Naive thymus-derived CD4-positive, alpha-beta T cell (primary cell): ENCODE results near the gene FAM174C. TPM values are rescaled to one million over a fixed set of nuclear protein-coding genes. Genes with fewer than 3 reads are reported as not detected.

Experiments
- ATAC-seq: fragments of 150-1000 bp; cut with Tn5 transposase; 2 replicates; pipeline ENCODE4 v1.10.0; 2021; ENCODE audit warnings: mild to moderate bottlenecking, moderate library complexity
- CTCF ChIA-PET: fragments of 350-600 bp; sonication (Branson Sonifier 250); formaldehyde crosslinking; loops from one replicate; lab custom pipeline; 2021; ENCODE audit warnings: antibody characterized with exemption; lab: Charles Lee
- POLR2A ChIA-PET: fragments of 350-600 bp; sonication (Branson Sonifier 250); formaldehyde crosslinking; loops from one replicate; lab custom pipeline; 2021; ENCODE audit warnings: antibody characterized with exemption, inconsistent platforms; lab: Charles Lee
- DNase-seq, 9 donors: peaks; one replicate each; pipeline versions ENCODE4 v3.0.0 to v3.0.0-alpha.2; 2020 to 2022; ENCODE audit warnings: mixed read lengths in 1 of 9
- H3K27ac ChIP-seq: one replicate; pipeline ENCODE4 v1.7.0; 2013; ENCODE audit warnings: mild to moderate bottlenecking, low read depth, low read length, moderate library complexity
- H3K27me3 ChIP-seq, 2 donors: one replicate each; pipeline ENCODE4 v1.7.0; 2013; ENCODE audit warnings: low read length in 2 of 2, mild to moderate bottlenecking in 2 of 2, moderate library complexity in 2 of 2; ENCODE audit not compliant: control insufficient read depth in 2 of 2, insufficient read depth in 2 of 2
- H3K36me3 ChIP-seq, 3 experiments: 1 replicate in 2 of 3; 2 replicates in 1 of 3; pipeline ENCODE4 v1.7.0; 2013; ENCODE audit warnings: low read length in 3 of 3, mild to moderate bottlenecking in 3 of 3, moderate library complexity in 1 of 3; ENCODE audit not compliant: insufficient read depth in 3 of 3, control insufficient read depth in 2 of 3
- H3K4me1 ChIP-seq, 2 donors: one replicate each; pipeline ENCODE4 v1.7.0; 2013; ENCODE audit warnings: low read length in 2 of 2, mild to moderate bottlenecking in 2 of 2, moderate library complexity in 1 of 2; ENCODE audit not compliant: control insufficient read depth in 2 of 2, insufficient read depth in 2 of 2
- H3K4me3 ChIP-seq: 2 replicates; pipeline ENCODE4 v1.7.0; 2013; ENCODE audit warnings: mild to moderate bottlenecking, low read length
- H3K9me3 ChIP-seq, 3 experiments: 1 replicate in 2 of 3; 2 replicates in 1 of 3; pipeline ENCODE4 v1.7.0; 2013; ENCODE audit warnings: low read length in 3 of 3; ENCODE audit not compliant: control insufficient read depth in 2 of 3
- H3K27ac Mint-ChIP-seq, 9 donors: one replicate each; pipeline ENCODE4 v1.8.0; 2020 to 2022; ENCODE audit warnings: mixed read lengths in 9 of 9, mild to moderate bottlenecking in 8 of 9, moderate library complexity in 5 of 9, inconsistent platforms in 2 of 9
- H3K27me3 Mint-ChIP-seq, 5 donors: one replicate each; pipeline ENCODE4 v1.8.0; 2021 to 2022; ENCODE audit warnings: mixed read lengths in 5 of 5, mild to moderate bottlenecking in 1 of 5
- H3K36me3 Mint-ChIP-seq, 5 donors: one replicate each; pipeline ENCODE4 v1.8.0; 2020 to 2022; ENCODE audit warnings: mixed read lengths in 5 of 5, mild to moderate bottlenecking in 3 of 5, inconsistent platforms in 1 of 5
- H3K4me1 Mint-ChIP-seq, 7 donors: one replicate each; pipeline ENCODE4 v1.8.0; 2020 to 2022; ENCODE audit warnings: mixed read lengths in 7 of 7, mild to moderate bottlenecking in 3 of 7, inconsistent platforms in 1 of 7
- H3K4me3 Mint-ChIP-seq, 10 donors: one replicate each; pipeline ENCODE4 v1.8.0; 2020 to 2022; ENCODE audit warnings: mild to moderate bottlenecking in 10 of 10, mixed read lengths in 10 of 10, moderate library complexity in 6 of 10, inconsistent platforms in 2 of 10
- H3K9me3 Mint-ChIP-seq, 11 donors: one replicate each; pipeline ENCODE4 v1.8.0; 2020 to 2022; ENCODE audit warnings: mixed read lengths in 11 of 11, mild to moderate bottlenecking in 4 of 11, inconsistent platforms in 1 of 11, moderate library complexity in 1 of 11
- intact Hi-C, 2 donors: fragments of 100-400 bp; cut with micrococcal nuclease; formaldehyde crosslinking; loops; one replicate each; pipeline ENCODE4 v1.15.1; 2023
- polyA plus RNA-seq, 2 donors: library from polyadenylated mRNA; unstranded; fragments of 300-500 nt; fragmentation: Illumina TruSeq; gene quantifications; one replicate each; pipeline ENCODE4 v1.2.3, GENCODE V29; 2021
- total RNA-seq, 6 experiments: library from RNA in 5 of 6; stranded (reverse) in 5 of 6; gene quantifications; 1 replicate in 5 of 6; 2 replicates in 1 of 6; pipeline ENCODE4 v1.2.3 and lab custom pipeline; 2021 to 2026

Gene FAM174C
- total and polyA plus RNA-seq, 7 experiments from 2014 or later, result 31.7 to 78.8 (median 50.0) TPM

DNA sequence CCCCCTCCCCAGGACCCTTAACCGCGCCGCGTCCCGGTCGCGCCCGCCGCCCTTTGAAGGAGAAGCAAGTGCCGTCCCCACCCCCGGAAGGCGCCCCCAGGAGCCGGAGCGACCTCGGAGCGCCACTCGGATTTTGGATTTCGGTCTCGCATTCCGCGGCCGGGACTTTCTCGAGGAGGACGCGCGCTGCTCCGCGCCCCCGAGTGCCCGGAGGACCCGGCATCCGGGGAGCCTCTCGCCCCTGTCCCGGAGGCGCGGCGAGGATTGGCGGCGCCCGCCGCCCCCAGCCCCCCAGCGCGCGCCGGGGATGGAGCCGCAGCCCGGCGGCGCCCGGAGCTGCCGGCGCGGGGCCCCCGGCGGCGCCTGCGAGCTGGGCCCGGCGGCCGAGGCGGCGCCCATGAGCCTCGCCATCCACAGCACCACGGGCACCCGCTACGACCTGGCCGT lies 25.3 kb upstream of the FAM174C start:
- Histone ChIP-seq H3K27ac (peak overlapping the region; percentile 93), H3K4me1 (peaks cover 21 to 26% of the 10 kb centered on the region in 2 donors), H3K36me3 (peaks cover 8 to 26% (median 13%) of the 10 kb centered on the region in 3 experiments), H3K27me3 (no peaks in the 10 kb centered on the region), H3K4me3 (peak overlapping the region; percentile 63), H3K9me3 (no peaks in the 10 kb centered on the region)
- intact Hi-C loops, result loop anchor here (1.0 to 10.0 kb wide), 14 partner anchors 9 to 585 kb away; partner anchors contain the start of genes CIRBP (in 2 of the 2), DAZAP1 (in 2 of the 2), GAMT (in 1 of the 2) and NDUFS7 (in 1 of the 2)
- Mint-ChIP-seq H3K9me3 (peaks cover 0 to 3% (median 0%) of the 10 kb centered on the region in 11 donors), H3K27ac (peak overlapping the region in 8 of 9 donors; percentile 62 to 95 (median 88)), H3K27me3 (no peaks in the 10 kb centered on the region), H3K4me1 (peaks cover 0 to 13% (median 11%) of the 10 kb centered on the region in 7 donors), H3K36me3 (peaks cover 0 to 17% (median 0%) of the 10 kb centered on the region in 5 donors), H3K4me3 (peak overlapping the region; percentile 80 to 95 (median 88))
- DNase-seq (no peak), ATAC-seq (no peak)
- ChIA-PET POLR2A (interaction anchor here (1.0 to 2.2 kb wide), 4 partner anchors 10 to 19 kb away, joined by 3 to 20 read pairs (median 6); partner anchors contain the start of gene CIRBP), CTCF (no interaction called here)

DNA sequence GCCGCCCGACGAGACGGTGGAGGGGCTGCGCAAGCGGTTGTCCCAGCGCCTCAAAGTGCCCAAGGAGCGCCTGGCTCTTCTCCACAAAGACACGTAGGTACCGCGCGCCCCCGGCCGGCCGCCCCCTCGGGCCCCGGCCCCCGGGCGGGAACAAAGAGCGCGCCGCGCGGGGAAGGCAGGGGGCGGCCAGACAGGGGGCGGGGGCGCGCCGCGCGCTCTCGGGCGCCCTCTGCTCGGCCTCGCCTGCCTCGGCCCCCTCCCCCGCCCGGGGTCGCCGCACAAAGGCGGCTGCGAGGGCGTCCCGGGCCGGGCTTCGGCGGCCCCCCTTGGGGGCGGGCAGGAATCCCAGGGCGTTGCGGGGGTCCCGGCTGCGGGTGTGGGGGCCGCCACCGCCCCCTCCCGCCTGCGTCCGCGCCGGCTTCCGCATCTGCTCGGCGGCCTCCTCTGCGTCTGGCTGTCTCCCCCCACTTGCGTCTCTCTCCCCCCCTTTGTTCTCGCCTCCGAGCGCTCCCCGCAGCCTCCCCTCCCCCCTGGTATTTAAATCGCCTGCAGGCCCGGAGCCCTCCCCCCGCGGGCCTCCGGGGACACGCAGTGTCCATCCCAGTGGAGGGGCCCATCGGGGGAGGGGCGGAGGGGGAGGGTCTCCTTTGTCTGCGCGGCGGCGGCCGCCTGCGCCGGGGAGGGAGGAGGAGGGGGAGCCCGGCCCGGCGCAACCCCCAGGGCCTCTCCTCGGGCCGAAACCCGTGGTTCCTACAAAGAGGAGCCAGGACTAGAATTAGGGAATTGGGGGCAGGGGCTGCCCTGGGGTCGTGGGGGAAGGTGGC lies 24.7 kb upstream of the FAM174C start:
- H3K27ac ChIP-seq, result peak overlapping the region; percentile 93
- ChIA-PET POLR2A (interaction anchor here (1.0 to 10.8 kb wide), 8 partner anchors 9 to 223 kb away, joined by 3 to 229 read pairs (median 6); partner anchors contain the start of gene CIRBP), CTCF (no interaction called here)
- H3K9me3 ChIP-seq, result no peaks in the 10 kb centered on the region
- H3K36me3 Mint-ChIP-seq, result peaks cover 0 to 19% (median 0%) of the 10 kb centered on the region in 5 donors
- H3K4me1 Mint-ChIP-seq, result peaks cover 0 to 16% (median 11%) of the 10 kb centered on the region in 7 donors
- H3K27me3 ChIP-seq, result no peaks in the 10 kb centered on the region
- H3K36me3 ChIP-seq, result peaks cover 14 to 33% (median 20%) of the 10 kb centered on the region in 3 experiments
- H3K4me1 ChIP-seq, result peaks cover 19 to 30% of the 10 kb centered on the region in 2 donors
- H3K27ac Mint-ChIP-seq, result peak overlapping the region; percentile 83 to 94 (median 91)
- ATAC-seq, result no peak
- peaks cover 0 to 3% (median 0%) of the 10 kb centered on the region in 11 donors for H3K9me3 Mint-ChIP-seq
- intact Hi-C loops, result no loop called here
- DNase-seq, result peak; percentile 55 to 79 (median 73)
- H3K4me3 Mint-ChIP-seq, result peak overlapping the region; percentile 88 to 97 (median 94)
- peak overlapping the region; percentile 63 for H3K4me3 ChIP-seq
- H3K27me3 Mint-ChIP-seq, result no peaks in the 10 kb centered on the region

DNA sequence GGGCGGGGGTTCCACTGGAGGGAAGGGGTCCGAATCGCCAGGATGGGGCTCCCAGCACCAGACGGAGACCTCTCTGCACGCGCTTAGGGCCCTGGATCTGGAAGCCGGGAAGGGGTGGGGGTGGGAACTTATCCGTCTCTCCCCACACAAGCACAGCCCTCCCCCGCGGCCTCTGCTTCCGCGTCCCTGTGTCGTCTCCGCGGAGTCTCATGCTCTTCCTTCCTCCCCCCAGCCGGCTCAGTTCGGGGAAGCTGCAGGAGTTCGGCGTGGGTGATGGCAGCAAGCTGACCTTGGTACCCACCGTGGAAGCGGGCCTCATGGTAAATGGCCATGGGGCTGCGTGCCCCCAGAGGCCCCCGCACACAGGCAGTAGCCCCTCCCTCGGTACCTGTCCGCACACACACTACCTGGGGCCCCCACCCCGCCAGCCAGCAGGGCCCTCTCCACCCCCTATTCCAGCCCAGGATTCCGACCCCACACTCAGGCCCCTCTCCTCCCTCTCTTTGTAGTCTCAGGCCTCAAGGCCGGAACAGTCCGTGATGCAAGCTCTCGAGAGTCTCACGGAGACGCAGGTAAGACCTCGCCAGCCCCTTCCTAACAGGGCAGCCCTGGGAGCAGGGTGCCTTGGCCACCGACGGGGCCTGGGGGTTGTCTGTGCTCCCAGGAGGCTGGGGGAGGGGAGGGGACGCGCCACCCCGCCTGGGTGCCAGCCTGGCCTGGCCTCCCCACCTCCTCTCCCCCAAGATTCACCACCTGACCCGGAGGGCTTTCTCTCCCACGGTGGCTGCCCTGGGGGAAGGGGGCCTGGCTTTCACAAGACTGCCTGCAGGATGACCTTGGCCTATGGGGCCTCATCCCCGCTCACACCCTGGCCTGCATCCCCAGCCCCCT lies 23.8 kb upstream of the FAM174C start:
- Histone ChIP-seq H3K36me3 (peaks cover 19 to 41% (median 27%) of the 10 kb centered on the region in 3 experiments), H3K4me3 (peak overlapping the region; percentile 63), H3K4me1 (peaks cover 19 to 35% of the 10 kb centered on the region in 2 donors), H3K27ac (peak overlapping the region; percentile 93), H3K27me3 (no peaks in the 10 kb centered on the region), H3K9me3 (no peaks in the 10 kb centered on the region)
- peaks cover 0 to 3% (median 0%) of the 10 kb centered on the region in 11 donors for H3K9me3 Mint-ChIP-seq
- H3K36me3 Mint-ChIP-seq, result peaks cover 0 to 19% (median 0%) of the 10 kb centered on the region in 5 donors
- no peaks in the 10 kb centered on the region for H3K27me3 Mint-ChIP-seq
- ATAC-seq (no peak), DNase-seq (peak in 8 of 9 donors; percentile 60 to 74 (median 68))
- peaks cover 0 to 23% (median 16%) of the 10 kb centered on the region in 7 donors for H3K4me1 Mint-ChIP-seq
- CTCF ChIA-PET, result no interaction called here
- intact Hi-C loops, result loop anchor here in 1 of 2 donors (1.0 kb wide), 1 partner anchor 454 kb away; the partner anchor contains the start of gene PTBP1
- peak overlapping the region; percentile 83 to 94 (median 91) for H3K27ac Mint-ChIP-seq
- peak overlapping the region; percentile 88 to 97 (median 94) for H3K4me3 Mint-ChIP-seq
- POLR2A ChIA-PET, result interaction anchor here (1.0 to 10.8 kb wide), 6 partner anchors 10 to 603 kb away, joined by 3 to 229 read pairs (median 14); partner anchors contain the start of gene CIRBP

DNA sequence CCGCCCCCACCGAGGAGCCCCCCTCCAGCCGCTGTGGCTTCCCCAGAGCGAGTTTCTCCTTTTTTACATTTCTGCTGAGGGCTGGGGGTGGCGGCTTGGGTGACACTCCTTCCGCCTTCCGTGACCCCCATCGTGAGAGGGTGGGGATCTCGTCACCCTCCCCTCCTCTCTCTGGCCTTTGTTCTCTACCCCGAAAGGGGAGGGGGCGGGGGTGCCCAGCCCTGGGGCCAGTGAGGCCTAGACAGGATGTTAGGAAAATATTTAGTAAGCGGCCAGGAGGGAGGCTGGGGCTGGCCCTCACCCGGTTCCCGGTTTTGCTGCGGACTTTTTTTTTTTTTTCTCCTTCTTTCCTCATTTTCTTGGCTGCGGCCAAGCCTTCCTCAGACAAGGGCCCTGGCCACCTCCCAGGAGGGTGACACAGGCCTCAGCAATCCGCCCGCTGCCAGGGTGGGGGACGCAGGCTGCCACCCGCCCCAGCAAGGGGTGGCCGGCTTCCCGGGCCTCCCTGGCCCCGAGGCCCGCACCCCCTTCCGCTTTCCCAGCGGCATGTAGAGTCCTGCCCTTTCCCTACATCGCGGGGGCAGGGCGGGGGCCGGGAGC lies 23.0 kb upstream of the FAM174C start:
- Histone ChIP-seq H3K4me1 (peaks cover 19 to 41% of the 10 kb centered on the region in 2 donors), H3K4me3 (peak overlapping the region; percentile 63), H3K36me3 (peaks cover 19 to 49% (median 29%) of the 10 kb centered on the region in 3 experiments), H3K27me3 (no peaks in the 10 kb centered on the region), H3K27ac (peak overlapping the region; percentile 93), H3K9me3 (no peaks in the 10 kb centered on the region)
- H3K36me3 Mint-ChIP-seq, result peaks cover 0 to 20% (median under 1%) of the 10 kb centered on the region in 5 donors
- peak overlapping the region; percentile 87 to 97 (median 92) for H3K4me3 Mint-ChIP-seq
- intact Hi-C loops, result loop anchor here in 1 of 2 donors (1.0 kb wide), 1 partner anchor 455 kb away; the partner anchor contains the start of gene PTBP1
- DNase-seq (peak in 8 of 9 donors; percentile 49 to 74 (median 60)), ATAC-seq (peak; percentile 12)
- peaks cover 0 to 25% (median 18%) of the 10 kb centered on the region in 7 donors for H3K4me1 Mint-ChIP-seq
- peak overlapping the region; percentile 28 to 93 (median 87) for H3K27ac Mint-ChIP-seq
- ChIA-PET POLR2A (interaction anchor here (0.8 to 10.8 kb wide), 10 partner anchors 8 to 602 kb away, joined by 3 to 229 read pairs (median 10); partner anchors contain the start of genes ARHGAP45, CIRBP and FAM174C), CTCF (interaction anchor here (0.6 to 1.9 kb wide), 5 partner anchors 8 to 347 kb away, joined by 3 to 13 read pairs (median 3); no protein-coding TSS in a partner anchor)
- no peaks in the 10 kb centered on the region for H3K27me3 Mint-ChIP-seq
- peaks cover 0 to 3% (median 0%) of the 10 kb centered on the region in 11 donors for H3K9me3 Mint-ChIP-seq

DNA sequence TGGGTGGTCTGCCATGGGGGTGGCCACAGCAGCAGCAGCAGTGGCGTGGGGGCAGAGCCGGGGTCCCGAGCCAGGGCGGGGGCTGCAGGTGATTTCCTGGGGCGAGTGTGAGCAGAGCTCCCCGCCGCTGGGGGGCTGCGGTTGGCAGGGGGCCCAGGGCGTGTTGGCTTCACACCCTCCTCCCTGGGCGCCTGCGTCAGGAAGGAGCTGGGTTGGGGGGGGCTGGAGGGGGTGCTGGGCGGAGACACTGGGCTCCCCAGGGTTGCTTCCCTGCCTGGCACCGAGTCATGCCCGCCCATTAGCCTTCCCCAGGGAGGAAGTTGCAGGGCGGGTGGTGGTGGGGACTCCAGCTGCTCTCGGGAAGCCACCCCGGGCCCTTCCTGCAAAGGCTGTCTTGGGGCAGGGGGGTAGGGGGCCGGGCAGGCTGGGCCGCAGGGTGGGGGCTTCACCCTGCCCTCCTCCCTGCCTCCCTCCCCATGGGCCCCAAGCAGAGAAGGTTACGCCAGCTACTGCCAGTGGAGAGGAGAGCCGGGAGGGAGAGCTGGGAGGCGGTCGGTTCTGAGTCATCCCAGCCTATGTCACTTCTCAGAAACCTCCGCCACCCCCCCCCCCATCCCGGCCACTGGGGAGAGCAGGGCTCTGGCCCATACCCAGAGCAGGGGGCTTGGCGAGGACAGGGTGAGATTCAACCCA lies 22.4 kb upstream of the FAM174C start:
- CTCF ChIA-PET, result interaction anchor here (0.6 to 1.9 kb wide), 5 partner anchors 8 to 348 kb away, joined by 3 to 13 read pairs (median 3); no protein-coding TSS in a partner anchor
- peak; percentile 33 for ATAC-seq
- peaks cover 0 to 3% (median 0%) of the 10 kb centered on the region in 11 donors for H3K9me3 Mint-ChIP-seq

More for the DNA sequence above, 22.4 kb upstream of the FAM174C start:
- DNase-seq, result peak; percentile 52 to 85 (median 67)
- H3K9me3 ChIP-seq, result no peaks in the 10 kb centered on the region
- H3K4me3 ChIP-seq, result peak overlapping the region; percentile 63
- Mint-ChIP-seq H3K4me3 (peak overlapping the region in 9 of 10 donors; percentile 61 to 97 (median 91)), H3K27ac (peak overlapping the region in 7 of 9 donors; percentile 71 to 93 (median 82)), H3K27me3 (no peaks in the 10 kb centered on the region), H3K36me3 (peaks cover 0 to 24% (median 4%) of the 10 kb centered on the region in 5 donors), H3K4me1 (peaks cover 6 to 31% (median 24%) of the 10 kb centered on the region in 7 donors)
- peaks cover 19 to 55% (median 29%) of the 10 kb centered on the region in 3 experiments for H3K36me3 ChIP-seq
- H3K27ac ChIP-seq, result peak overlapping the region; percentile 93
- POLR2A ChIA-PET, result interaction anchor here (0.8 to 10.8 kb wide), 7 partner anchors 8 to 226 kb away, joined by 3 to 229 read pairs (median 14); partner anchors contain the start of genes ARHGAP45, CIRBP and FAM174C
- no peaks in the 10 kb centered on the region for H3K27me3 ChIP-seq
- intact Hi-C loops, result loop anchor here in 1 of 2 donors (1.0 kb wide), 1 partner anchor 456 kb away; the partner anchor contains the start of gene PTBP1
- peaks cover 24 to 43% of the 10 kb centered on the region in 2 donors for H3K4me1 ChIP-seq
